ENCODE data around the gene SLC6A11.

The SLC6A11 gene

DNA sequence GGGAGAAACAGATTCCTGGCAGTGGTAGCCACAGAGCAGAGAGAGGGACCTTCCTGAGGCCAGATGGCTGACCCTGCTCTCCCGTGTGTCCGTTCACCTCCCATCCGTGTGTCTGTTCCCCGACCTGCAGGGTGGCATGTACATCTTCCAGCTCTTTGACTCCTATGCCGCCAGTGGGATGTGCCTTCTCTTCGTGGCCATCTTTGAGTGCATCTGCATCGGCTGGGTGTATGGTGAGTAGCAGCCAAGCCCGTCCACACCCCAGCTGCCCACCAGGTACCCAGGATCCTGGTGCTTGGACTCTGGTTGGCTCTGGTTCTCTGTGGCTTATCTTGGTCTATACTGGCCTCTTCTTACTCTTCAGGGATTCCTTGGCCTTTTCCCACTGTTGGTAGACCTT, 117.0 kb downstream of the SLC6A11 start:
- no peaks in the 10 kb centered on the region for H3K4me1 ChIP-seq (ENCODE audit: control insufficient read depth, insufficient read depth, low read length)
- H3K27ac ChIP-seq (ENCODE audit: low read depth, low read length): no peak overlapping the region
- H3K27me3 ChIP-seq (ENCODE audit: control insufficient read depth, insufficient read depth, low read length): no peaks in the 10 kb centered on the region
- H3K4me3 ChIP-seq (ENCODE audit: low read depth, low read length): no peak overlapping the region
- no peaks in the 10 kb centered on the region for H3K36me3 ChIP-seq (ENCODE audit: control insufficient read depth, insufficient read depth, low read length)
- H3K9me3 ChIP-seq (ENCODE audit: control insufficient read depth, insufficient read depth, low read length): no peaks in the 10 kb centered on the region
- H3K9ac ChIP-seq (ENCODE audit: low read depth, low read length): no peak overlapping the region

DNA sequence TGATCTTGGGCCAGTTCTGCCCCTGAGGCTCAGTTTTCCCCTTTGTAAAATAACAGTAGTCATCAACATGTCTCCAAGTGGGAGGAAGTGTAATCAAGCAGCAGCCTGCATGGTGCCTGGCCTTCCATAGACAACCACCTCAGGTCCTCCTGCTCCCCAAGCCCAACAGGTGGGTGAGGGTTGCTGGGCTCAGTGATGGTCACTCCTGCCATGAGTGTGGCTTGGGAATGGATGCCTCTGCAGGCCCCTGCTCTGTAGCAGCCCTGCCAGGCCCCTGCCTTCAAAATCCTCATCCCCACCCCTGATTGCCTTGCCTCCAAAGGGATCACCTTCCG, 117.4 kb downstream of the SLC6A11 start:
- H3K27me3 ChIP-seq (ENCODE audit: control insufficient read depth, insufficient read depth, low read length): no peaks in the 10 kb centered on the region
- H3K36me3 ChIP-seq (ENCODE audit: control insufficient read depth, insufficient read depth, low read length): no peaks in the 10 kb centered on the region
- H3K9ac ChIP-seq (ENCODE audit: low read depth, low read length): no peak overlapping the region
- H3K27ac ChIP-seq (ENCODE audit: low read depth, low read length): no peak overlapping the region
- no peak overlapping the region for H3K4me3 ChIP-seq (ENCODE audit: low read depth, low read length)
- H3K4me1 ChIP-seq (ENCODE audit: control insufficient read depth, insufficient read depth, low read length): no peaks in the 10 kb centered on the region
- H3K9me3 ChIP-seq (ENCODE audit: control insufficient read depth, insufficient read depth, low read length): no peaks in the 10 kb centered on the region

DNA sequence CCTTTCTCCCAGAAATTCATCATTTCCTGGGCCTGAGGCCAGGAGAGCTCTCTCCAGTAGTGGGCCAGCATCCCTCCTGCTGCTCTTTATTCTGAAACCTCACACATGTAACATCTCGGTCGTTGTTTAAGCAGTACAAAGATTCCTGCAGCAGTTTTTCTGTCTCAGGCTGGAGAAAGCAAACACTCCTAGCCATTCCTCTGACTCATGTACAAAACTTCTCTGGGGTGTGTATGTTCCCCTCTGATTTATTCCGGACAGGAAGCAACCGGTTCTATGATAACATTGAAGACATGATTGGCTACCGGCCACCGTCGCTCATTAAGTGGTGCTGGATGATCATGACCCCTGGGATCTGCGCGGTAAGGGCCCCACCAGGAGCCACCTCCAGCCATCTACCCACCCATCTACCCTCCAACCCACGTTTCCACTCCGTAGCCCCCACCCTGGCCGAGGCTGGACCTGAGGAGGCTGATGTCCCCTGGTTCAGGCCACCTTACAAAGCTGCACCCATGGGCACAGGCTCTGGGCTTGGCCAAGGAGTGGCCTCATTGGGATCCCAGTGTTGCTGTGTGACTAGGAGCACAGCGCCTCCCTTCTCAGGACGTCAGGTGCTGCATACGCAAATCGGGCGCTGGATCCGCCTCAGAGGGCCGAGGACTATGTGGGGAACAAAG, 117.9 kb downstream of the SLC6A11 start:
- Histone ChIP-seq H3K4me1 (ENCODE audit: control insufficient read depth, insufficient read depth, low read length) (no peaks in the 10 kb centered on the region), H3K4me3 (ENCODE audit: low read depth, low read length) (no peak overlapping the region), H3K27me3 (ENCODE audit: control insufficient read depth, insufficient read depth, low read length) (no peaks in the 10 kb centered on the region), H3K9ac (ENCODE audit: low read depth, low read length) (no peak overlapping the region), H3K36me3 (ENCODE audit: control insufficient read depth, insufficient read depth, low read length) (no peaks in the 10 kb centered on the region), H3K9me3 (ENCODE audit: control insufficient read depth, insufficient read depth, low read length) (no peaks in the 10 kb centered on the region), H3K27ac (ENCODE audit: low read depth, low read length) (no peak overlapping the region)

DNA sequence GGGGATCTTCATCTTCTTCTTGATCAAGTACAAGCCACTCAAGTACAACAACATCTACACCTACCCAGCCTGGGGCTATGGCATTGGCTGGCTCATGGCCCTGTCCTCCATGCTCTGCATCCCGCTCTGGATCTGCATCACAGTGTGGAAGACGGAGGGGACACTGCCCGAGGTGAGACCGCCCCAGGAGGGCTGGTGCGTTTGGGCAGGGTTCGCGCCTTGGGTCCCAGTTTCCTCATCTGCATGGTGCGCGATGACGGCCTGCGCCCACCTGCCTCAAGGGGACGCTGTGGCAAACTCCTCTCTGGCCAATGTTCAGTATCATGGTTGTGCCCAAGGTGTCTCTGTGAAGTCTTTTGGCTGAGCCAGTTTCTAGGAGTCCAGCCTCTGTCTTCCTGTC, 119.0 kb downstream of the SLC6A11 start:
- no peak overlapping the region for H3K9ac ChIP-seq (ENCODE audit: low read depth, low read length)
- H3K36me3 ChIP-seq (ENCODE audit: control insufficient read depth, insufficient read depth, low read length): no peaks in the 10 kb centered on the region
- no peak overlapping the region for H3K27ac ChIP-seq (ENCODE audit: low read depth, low read length)
- H3K4me1 ChIP-seq (ENCODE audit: control insufficient read depth, insufficient read depth, low read length): no peaks in the 10 kb centered on the region
- H3K4me3 ChIP-seq (ENCODE audit: low read depth, low read length): no peak overlapping the region
- H3K9me3 ChIP-seq (ENCODE audit: control insufficient read depth, insufficient read depth, low read length): no peaks in the 10 kb centered on the region
- H3K27me3 ChIP-seq (ENCODE audit: control insufficient read depth, insufficient read depth, low read length): no peaks in the 10 kb centered on the region

DNA sequence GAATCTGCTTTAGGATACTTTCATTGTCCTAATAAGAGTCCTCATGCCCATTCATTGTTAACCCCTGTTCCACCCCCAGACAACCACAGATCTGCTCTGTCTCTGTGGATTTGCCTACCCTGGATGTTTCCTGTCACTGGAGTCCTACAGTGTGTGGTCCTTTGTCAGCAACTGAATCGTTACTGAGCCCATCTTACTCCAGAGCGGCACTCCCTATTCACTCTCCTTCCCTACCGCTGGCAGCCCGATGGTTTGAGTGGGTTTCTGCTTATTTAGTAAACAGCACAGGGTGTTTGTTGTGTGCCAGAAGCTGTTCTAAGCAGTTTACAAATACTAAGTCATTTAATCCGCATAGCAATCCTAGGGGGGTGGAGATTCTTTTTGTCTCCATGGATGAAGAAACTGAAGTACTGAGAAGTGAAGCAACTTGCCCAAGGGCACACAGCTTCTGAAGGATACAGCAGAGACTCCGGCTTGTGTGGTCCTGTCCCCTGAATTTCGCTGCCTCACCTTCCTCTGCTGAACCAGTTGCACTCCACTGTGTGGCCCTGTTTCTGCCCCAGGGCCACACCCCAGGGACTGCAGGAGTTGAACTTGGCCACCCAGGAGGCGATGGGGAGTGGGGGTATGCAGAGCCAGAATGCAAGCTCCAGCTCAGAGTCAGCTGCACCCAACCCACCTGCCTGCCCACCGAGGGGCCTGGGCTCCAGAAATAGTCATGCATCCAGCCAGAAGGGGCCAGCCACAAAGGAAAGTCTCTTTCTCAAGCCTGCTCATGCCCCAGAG, 120.0 kb downstream of the SLC6A11 start:
- H3K9ac ChIP-seq (ENCODE audit: low read depth, low read length): no peak overlapping the region

DNA sequence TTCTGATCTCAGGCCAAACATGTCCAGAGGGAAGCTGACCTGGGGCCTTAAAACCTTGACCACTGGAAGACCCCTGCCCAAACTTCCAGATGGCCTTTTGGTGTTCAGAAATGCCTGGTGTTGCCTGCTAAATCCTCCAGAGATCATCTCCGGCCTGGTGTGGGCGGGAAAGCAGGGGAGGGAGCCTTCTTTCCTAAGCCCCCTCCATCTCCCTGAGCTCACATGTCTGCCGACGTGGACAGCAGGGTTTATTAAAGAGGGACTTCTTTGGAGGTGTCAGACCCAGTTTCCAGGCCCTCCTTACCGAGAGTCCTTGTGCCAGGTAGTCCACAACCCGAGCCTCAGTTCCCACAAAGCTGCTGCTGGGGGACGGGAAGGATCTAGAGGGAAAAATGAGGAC, 120.7 kb downstream of the SLC6A11 start:
- no peaks in the 10 kb centered on the region for H3K9me3 ChIP-seq (ENCODE audit: control insufficient read depth, insufficient read depth, low read length)
- H3K4me3 ChIP-seq (ENCODE audit: low read depth, low read length): no peak overlapping the region
- no peak overlapping the region for H3K27ac ChIP-seq (ENCODE audit: low read depth, low read length)
- H3K9ac ChIP-seq (ENCODE audit: low read depth, low read length): no peak overlapping the region
- H3K4me1 ChIP-seq (ENCODE audit: control insufficient read depth, insufficient read depth, low read length): no peaks in the 10 kb centered on the region
- H3K36me3 ChIP-seq (ENCODE audit: control insufficient read depth, insufficient read depth, low read length): no peaks in the 10 kb centered on the region
- H3K27me3 ChIP-seq (ENCODE audit: control insufficient read depth, insufficient read depth, low read length): no peaks in the 10 kb centered on the region

More for the DNA sequence above, 120.0 kb downstream of the SLC6A11 start:
- no peaks in the 10 kb centered on the region for H3K4me1 ChIP-seq (ENCODE audit: control insufficient read depth, insufficient read depth, low read length)
- H3K9me3 ChIP-seq (ENCODE audit: control insufficient read depth, insufficient read depth, low read length): no peaks in the 10 kb centered on the region
- H3K4me3 ChIP-seq (ENCODE audit: low read depth, low read length): no peak overlapping the region
- H3K27ac ChIP-seq (ENCODE audit: low read depth, low read length): no peak overlapping the region
- H3K27me3 ChIP-seq (ENCODE audit: control insufficient read depth, insufficient read depth, low read length): no peaks in the 10 kb centered on the region
- H3K36me3 ChIP-seq (ENCODE audit: control insufficient read depth, insufficient read depth, low read length): no peaks in the 10 kb centered on the region

DNA sequence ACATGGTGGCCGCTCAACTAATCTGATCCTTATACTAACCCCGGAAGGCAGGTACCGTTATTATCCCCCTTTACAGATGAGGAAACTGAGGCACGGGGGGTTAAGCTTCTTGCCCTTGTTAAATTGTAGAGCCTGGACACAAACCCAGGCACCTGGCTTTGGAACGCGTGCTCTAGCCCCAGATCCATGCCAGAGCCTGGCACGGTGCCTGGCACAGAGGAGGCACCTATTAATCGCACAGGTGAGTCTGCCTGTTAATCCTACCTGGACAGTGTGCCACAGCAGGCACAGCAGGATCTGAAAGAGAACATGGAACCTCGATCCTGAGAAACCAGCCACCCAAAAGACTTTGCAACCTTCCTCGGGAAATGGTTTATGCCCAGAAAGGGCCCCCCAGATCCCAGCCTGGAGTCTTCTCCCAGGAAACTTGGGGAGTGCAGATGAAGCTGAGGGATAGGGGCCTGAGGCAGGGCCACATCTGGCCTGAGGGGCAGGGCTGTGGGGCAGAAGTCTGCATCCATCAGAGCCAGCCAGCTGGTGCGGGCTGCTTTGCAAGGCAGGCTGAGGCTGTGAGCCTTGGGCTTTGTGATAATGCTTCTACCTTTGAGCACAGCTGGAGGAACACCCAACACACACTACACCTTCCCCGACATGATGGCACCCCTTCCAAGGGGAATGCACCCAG, 121.3 kb downstream of the SLC6A11 start:
- Histone ChIP-seq H3K27me3 (ENCODE audit: control insufficient read depth, insufficient read depth, low read length) (no peaks in the 10 kb centered on the region), H3K27ac (ENCODE audit: low read depth, low read length) (no peak overlapping the region), H3K9ac (ENCODE audit: low read depth, low read length) (no peak overlapping the region), H3K9me3 (ENCODE audit: control insufficient read depth, insufficient read depth, low read length) (peaks cover 2% of the 10 kb centered on the region), H3K4me3 (ENCODE audit: low read depth, low read length) (no peak overlapping the region), H3K4me1 (ENCODE audit: control insufficient read depth, insufficient read depth, low read length) (no peaks in the 10 kb centered on the region), H3K36me3 (ENCODE audit: control insufficient read depth, insufficient read depth, low read length) (no peaks in the 10 kb centered on the region)

DNA sequence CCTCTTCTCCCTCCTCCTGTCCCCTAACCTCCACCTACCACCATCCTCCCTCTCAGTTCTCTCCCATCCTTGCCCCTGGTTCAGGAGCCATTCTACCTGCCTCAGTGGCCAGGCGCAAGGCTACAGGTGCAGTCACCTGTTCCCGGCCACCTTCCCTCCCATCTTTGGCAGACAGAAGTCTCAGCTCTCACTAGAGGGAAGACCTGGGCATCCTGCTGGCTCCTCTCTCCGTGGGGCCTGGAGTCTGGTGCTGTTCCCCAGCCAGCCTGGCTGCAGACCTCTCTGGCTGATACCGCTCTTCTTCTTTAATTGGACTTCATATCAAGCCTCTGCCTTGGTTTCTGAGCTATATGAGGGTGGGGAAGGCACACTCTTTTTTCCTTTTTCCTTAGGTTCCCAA, 123.5 kb downstream of the SLC6A11 start:
- Histone ChIP-seq H3K27ac (ENCODE audit: low read depth, low read length) (no peak overlapping the region), H3K9ac (ENCODE audit: low read depth, low read length) (no peak overlapping the region), H3K36me3 (ENCODE audit: control insufficient read depth, insufficient read depth, low read length) (no peaks in the 10 kb centered on the region), H3K4me3 (ENCODE audit: low read depth, low read length) (no peak overlapping the region), H3K9me3 (ENCODE audit: control insufficient read depth, insufficient read depth, low read length) (peaks cover 12% of the 10 kb centered on the region), H3K27me3 (ENCODE audit: control insufficient read depth, insufficient read depth, low read length) (no peaks in the 10 kb centered on the region), H3K4me1 (ENCODE audit: control insufficient read depth, insufficient read depth, low read length) (no peaks in the 10 kb centered on the region)

DNA sequence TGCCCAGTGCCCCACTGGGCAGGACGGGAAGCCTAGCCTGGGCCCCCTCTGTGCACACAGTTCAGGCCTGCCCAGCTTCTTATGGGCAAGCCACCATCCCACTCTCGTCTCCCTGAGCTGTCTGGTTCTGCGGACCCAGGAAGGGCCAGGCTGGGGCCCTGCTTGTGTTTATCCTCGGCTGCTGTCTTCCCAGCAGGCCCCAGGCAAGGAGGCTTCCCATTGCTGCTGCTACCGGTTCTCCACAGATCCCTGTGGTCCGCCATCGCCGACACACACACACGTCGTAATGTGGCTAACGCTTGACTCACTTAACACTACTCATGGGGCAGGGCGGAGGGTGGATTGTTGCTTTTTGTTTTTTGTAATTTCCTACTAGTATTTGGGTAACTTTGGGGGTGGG, 124.1 kb downstream of the SLC6A11 start:
- Histone ChIP-seq H3K9ac (ENCODE audit: low read depth, low read length) (no peak overlapping the region), H3K36me3 (ENCODE audit: control insufficient read depth, insufficient read depth, low read length) (no peaks in the 10 kb centered on the region), H3K4me1 (ENCODE audit: control insufficient read depth, insufficient read depth, low read length) (no peaks in the 10 kb centered on the region), H3K27ac (ENCODE audit: low read depth, low read length) (no peak overlapping the region), H3K27me3 (ENCODE audit: control insufficient read depth, insufficient read depth, low read length) (no peaks in the 10 kb centered on the region), H3K4me3 (ENCODE audit: low read depth, low read length) (no peak overlapping the region), H3K9me3 (ENCODE audit: control insufficient read depth, insufficient read depth, low read length) (peaks cover 12% of the 10 kb centered on the region)

DNA sequence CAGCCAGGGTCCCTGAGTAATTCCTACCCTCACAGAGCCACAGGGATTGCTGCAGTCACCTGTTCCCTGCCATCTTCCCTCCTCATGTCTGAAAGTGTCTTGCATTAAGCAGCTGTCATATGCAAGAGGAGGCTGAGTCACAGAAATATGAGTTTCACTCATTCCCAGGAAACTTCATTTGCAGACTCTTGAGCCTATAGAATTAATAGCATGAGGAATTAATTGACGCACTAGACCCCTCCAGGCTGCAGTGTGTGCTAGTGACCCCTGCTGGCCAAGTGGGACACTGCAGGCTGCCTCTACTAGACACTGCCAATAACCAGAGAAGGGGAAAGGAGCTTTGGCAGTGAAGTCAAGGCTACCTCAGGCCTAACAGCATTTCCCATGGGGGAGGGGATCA, 125.9 kb downstream of the SLC6A11 start:
- Histone ChIP-seq H3K4me3 (ENCODE audit: low read depth, low read length) (no peak overlapping the region), H3K27me3 (ENCODE audit: control insufficient read depth, insufficient read depth, low read length) (no peaks in the 10 kb centered on the region), H3K36me3 (ENCODE audit: control insufficient read depth, insufficient read depth, low read length) (no peaks in the 10 kb centered on the region), H3K9me3 (ENCODE audit: control insufficient read depth, insufficient read depth, low read length) (peaks cover 12% of the 10 kb centered on the region), H3K4me1 (ENCODE audit: control insufficient read depth, insufficient read depth, low read length) (no peaks in the 10 kb centered on the region), H3K27ac (ENCODE audit: low read depth, low read length) (no peak overlapping the region), H3K9ac (ENCODE audit: low read depth, low read length) (no peak overlapping the region)

DNA sequence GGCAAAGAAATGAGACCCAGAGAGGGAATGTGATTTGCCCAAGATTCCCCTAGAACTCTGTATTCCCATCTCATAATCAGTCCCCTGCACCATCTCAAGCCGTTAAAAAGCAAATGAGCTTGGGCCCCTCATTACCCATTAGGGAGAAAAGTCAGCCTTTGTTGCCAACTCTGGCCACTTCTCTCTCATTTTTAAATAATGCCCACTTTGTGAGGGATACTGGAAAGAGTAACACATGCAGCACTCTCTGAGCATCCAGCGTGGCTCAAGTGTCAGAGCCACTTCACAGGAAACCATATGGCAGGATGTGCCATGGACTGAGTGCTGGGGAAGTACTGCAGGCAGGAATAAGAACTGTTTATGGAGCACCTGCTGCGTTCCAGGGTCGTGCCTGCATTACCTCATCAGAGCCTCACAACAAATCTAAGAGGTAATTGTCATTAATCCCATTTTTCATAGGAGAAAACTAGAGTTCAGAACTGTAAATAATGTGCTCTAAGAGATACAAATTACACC, 126.7 kb downstream of the SLC6A11 start:
- Histone ChIP-seq H3K27ac (ENCODE audit: low read depth, low read length) (no peak overlapping the region), H3K36me3 (ENCODE audit: control insufficient read depth, insufficient read depth, low read length) (no peaks in the 10 kb centered on the region), H3K4me1 (ENCODE audit: control insufficient read depth, insufficient read depth, low read length) (no peaks in the 10 kb centered on the region), H3K4me3 (ENCODE audit: low read depth, low read length) (no peak overlapping the region), H3K27me3 (ENCODE audit: control insufficient read depth, insufficient read depth, low read length) (no peaks in the 10 kb centered on the region), H3K9me3 (ENCODE audit: control insufficient read depth, insufficient read depth, low read length) (peaks cover 12% of the 10 kb centered on the region), H3K9ac (ENCODE audit: low read depth, low read length) (no peak overlapping the region)
